ENCODE measurements around the gene ARHGEF7.

Gene ARHGEF7

GRCh38 chr13:111202156-111202621, 87.1 kb downstream of the ARHGEF7 start:
- peak; percentile 53 for DNase-seq

DNA sequence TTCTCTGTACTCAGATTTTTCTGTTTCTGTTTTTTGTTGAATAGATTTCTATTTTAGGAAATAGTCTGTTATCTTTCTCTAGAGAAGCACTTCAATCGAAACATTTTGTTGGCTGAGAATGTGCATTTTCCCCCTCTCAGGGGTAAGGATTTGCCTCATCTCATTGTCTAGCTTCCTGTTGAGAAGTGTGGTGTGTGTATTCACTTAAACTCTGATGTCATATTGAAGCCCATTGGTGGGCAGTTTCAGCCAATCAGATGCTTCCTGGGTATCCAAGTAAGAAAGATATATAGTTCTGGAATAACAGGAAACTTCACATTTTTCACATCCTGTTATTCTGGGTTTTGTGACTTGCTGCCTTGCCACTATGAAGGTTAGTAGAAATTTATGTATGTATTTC, 87.6 kb downstream of the ARHGEF7 start:
- peak; percentile 47 for DNase-seq

- DNase-seq = no peak
Observed at GRCh38 chr13:111203736-111204389, 88.8 kb downstream of the ARHGEF7 start.

GRCh38 chr13:111204438-111205177, 89.5 kb downstream of the ARHGEF7 start:
- DNase-seq = no peak

DNA sequence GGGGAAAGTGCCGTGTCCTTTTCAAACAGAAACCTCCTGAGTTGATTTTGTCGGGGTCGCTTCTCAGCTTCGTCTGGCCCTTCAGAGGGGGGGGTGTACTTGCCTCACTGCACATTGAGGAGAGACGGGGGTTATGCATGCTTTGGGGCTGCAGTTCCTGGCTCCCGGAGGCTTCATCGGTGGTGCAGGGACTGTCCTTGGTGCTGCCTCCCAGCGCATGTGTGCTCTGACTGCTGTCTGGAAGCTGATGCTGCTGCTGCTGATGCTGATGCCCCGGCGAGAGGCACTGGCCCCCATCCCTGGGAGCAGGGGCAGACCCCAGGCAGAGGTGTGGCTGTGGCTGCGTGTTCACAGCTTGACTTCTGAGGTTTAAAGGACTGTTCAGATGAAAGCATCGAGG, 91.0 kb downstream of the ARHGEF7 start:
- DNase-seq = no peak

GRCh38 chr13:111209613-111210012, 94.5 kb downstream of the ARHGEF7 start:
- DNase-seq = no peak

GRCh38 chr13:111210091-111210490, 95.0 kb downstream of the ARHGEF7 start:
- DNase-seq = no peak

DNA sequence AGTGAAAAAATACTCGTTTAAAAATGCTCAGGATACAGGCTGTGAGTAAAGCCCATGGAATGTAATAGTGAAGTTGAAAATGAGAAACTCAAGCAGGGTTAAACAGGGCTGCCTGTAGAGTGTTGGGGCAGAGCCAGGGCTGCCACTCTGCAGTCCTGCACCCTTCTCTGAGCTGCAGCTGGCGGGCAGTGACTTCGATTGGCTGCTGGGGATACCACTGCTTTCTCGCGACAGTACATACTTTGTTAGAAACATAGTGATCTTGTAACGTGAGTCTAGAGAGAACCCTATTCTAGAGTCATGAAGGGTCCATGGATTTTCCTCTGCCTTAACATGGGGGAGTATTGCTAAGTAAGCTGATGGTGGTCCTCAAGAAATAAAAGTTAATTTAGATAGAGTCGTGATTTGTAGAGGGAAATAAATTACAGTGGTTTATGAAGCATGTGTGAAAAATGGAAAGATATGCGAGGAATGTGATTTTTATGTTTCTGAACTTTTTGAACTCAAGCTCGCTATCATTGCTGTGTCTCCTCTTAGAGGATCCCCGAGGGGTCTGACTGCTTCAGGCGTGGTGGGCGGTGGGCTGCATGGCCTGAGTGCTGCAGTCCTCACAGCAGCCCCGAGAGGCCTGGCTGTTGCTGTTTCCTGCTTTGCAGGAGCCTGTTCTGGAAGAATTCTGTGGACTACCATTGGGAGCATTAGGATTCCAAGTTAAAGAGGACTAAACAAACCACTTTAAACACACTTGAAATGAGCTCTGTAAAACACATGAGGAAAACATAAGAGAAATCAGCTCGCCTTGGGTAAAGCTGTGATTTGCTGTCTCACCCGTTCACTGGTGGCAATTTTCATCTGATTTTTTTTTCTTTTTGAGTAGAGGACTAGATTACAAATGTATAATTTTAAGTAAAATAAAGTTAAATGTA, 95.7 kb downstream of the ARHGEF7 start:
- peak; percentile 63 for DNase-seq

DNA sequence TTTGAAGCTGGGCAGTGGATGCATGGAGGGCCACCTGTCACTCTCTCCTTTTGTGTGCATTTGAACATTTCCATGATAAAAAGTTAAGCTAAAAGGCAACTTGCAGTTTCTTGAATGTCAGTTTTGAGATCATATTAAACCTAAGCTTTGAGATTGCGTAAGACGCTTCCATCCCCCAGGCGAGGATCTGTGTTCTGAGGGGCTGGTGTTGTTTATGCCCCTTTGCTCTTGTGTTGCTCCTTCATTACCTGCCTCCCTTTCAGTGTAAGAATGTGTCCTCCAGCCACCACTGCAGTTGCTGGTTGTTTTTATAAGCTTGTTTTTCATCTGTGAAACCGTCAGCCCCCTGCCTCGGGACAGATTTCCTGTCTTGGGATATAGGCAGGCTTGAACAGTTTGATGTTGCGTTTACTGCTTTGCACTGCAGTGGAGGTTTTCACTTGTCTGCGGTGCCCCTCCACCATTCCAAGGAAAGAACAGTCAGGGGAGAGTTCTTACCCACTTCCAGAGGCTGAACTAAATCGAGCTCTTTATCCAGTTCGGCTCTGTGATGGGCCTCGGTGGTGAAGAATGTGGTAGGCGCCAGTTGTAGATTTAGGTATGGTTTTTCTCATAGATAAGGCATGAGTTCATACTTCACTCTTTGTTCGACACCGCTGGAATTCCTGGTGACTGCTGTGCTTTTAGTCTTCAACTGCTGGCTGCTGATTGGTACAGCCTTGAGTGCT, 96.8 kb downstream of the ARHGEF7 start:
- no peak for DNase-seq

DNA sequence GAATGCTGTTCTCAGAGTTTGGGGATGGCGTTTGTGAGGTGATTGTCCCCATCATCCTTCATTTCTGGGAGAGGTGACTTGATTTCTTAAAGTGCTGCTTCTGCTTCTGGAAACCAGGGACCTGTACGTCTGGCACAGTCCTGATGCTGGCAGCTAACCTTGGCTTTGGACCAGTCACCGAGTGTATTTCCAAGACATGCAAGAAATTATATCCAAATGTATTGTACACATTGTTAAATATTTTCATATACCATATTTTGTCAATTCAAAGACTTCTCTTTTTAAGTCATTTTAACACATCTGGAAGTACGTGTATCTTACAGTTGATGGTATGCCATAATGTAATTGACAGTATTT, 97.4 kb downstream of the ARHGEF7 start:
- DNase-seq = no peak

DNA sequence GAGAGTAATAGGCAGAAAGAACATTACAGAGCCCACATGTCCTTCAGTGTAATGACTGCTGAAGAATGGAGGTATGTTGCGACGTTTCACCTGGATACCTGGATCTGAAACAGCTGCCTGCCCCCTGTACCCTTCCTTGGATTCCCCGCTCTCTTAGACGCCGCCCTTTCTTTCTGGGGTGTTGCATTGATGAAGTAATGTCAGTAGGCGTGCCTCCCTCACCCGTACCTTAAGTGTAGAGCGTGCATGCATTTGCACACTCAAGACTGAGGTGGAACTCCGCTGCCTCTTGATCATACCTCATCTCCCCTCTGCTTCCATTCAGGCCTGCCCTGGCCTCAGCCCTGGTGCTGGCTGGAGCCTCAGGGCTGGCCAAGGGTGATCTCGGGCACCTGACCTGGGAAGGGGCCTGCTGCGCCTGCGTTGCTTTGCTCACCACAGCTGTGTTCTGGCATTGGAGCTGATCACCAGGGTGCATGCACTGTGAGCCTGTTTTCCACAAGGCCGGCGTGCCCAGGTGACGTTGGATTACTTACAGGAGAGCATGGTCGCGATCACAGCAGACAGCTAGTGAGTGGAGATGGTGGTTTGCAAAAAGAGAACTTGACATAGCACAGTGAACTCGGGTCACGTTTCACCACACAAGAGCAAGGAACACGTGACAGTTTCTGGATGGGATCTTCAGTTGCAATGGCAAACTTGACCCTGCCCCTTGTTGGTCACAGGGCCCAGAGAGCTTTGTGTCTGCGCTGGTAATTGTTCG, 99.0 kb downstream of the ARHGEF7 start:
- DNase-seq = peak; percentile 91

DNA sequence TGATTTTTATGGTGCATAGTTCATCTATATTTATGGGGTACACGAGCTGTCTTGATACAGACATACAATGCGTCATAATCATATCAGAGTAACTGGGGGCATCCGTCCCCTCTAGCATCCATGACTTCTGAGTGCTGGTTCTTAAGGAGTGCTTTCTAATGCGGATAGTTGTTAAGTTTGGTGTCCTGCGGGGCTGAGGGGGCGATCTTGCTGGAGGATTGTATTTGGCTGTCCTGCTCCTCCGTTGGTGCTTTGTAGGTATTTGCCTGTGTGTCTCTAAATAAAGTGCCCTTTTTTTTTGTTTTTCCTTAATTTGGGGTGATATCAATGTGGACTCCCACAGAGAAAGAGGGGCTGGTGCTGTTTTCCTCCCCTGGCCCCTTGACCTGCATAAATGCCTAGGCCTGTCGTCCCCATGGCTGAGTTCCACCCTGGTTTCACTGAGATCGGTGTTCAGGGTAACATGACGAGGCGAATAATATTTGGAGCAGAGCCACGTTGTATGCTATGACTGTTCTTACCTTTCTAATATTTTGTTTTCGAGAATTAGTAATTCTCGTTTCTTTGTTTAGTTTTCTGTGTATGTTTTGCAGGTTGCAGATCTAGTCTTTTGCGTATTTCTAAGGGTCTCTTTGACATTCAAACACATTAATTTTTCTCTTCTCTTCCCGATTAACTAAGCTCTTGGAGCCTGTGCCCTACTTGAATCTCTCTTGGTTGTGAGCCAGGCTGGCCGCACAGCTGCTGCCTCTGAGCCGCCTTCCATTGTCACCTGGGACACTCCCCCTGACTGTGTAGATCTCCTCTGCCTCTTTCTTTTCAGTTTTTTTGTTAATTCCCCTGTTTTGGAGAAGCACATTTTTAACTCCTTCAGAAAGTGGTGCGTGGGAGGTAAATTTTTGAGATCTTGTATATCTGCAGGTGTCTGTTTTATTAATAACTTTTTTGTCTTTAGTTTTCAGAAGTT, 100.3 kb downstream of the ARHGEF7 start:
- peak; percentile 63 for DNase-seq

GRCh38 chr13:111216166-111216960, 101.3 kb downstream of the ARHGEF7 start:
- peak; percentile 42 for DNase-seq

DNA sequence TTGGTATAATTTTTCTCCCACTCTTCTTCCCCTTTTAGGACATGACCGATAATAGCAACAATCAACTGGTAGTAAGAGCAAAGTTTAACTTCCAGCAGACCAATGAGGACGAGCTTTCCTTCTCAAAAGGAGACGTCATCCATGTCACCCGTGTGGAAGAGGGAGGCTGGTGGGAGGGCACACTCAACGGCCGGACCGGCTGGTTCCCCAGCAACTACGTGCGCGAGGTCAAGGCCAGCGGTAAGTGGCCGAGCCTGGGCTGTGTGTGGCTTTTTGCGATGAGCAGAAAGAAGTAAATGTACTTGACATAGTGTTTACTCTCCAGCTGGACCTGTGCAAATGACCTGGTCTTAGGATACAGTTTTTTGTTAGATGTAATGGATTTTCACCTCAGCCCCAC, 102.5 kb downstream of the ARHGEF7 start:
- no peak for DNase-seq

GRCh38 chr13:111219280-111219679, 104.2 kb downstream of the ARHGEF7 start:
- DNase-seq = no peak

- DNase-seq = no peak
Observed at GRCh38 chr13:111219950-111220349, 104.8 kb downstream of the ARHGEF7 start.

- no peak for DNase-seq
Observed at GRCh38 chr13:111225166-111225565, 110.1 kb downstream of the ARHGEF7 start.

DNA sequence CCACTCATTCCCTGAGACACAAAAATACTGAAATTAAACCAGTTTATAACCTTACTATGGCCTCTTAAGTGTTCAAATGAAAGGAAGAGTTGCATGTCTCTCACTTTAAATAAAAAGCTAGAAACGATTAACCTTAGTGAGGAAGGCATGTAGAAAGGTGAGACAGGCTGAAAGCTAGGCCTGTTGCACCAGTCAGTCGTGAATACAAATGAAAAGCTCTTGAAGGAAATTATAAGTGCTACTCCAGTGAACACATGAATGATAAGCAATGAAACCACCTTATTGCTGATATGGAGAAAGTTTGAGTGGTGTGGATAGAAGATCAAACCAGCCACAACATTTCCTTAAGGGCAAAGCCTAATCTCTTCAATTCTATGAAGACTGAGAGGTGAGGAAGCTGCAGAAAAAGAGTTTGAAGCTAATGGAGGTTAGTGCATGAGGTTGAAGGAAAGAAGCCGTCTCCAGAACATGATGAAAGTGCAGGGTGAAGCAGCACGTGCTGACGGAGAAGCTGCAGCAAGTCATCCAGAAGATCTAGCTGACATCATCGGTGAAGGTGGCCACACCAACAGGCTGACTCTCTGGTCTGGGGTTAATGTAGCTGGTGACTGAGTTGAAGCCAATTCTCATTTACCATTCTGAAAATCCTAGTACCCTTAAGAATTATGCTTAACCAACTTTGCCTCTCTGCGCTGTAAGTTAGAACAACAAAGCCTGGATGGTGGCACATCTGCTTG, 110.9 kb downstream of the ARHGEF7 start:
- no peak for DNase-seq

DNA sequence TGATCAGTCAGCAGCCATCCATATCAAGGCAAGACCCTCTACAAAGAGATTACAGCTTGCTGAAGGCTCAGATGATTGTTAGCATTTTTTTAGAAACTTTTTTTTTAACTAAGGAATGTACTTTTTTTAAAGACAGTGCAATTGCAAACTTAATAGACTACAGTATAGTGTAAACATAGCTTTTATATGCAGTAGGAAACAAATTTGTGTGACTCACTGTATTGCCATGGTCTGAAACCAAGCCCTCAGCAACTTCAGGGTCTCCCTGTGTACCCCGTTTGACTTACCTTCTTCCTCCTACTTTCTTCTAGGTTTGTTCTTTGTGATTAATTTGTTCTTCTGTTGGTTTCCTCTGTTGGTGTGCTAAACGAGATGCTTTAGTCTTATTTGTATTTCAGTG, 112.3 kb downstream of the ARHGEF7 start:
- DNase-seq = no peak

All from NCI-H510A treated with DMSO at 0.1 percent for 48 hours (cell line).